Neural progenitor cell (in vitro differentiated cells): ENCODE measurements around the gene FAT1. TPM values are rescaled to one million over a fixed set of nuclear protein-coding genes. Genes with fewer than 3 reads are reported as not detected.

Experiments
- DNase-seq: peaks from one replicate; pipeline ENCODE4 v3.0.0-alpha.2; 2016; ENCODE audit warnings: low spot score
- H2AFZ ChIP-seq: fragments of 200-600 bp; sonication (generic); replicated peaks from 2 replicates; pipeline ENCODE4 v1.6.1; 2016; ENCODE audit warnings: antibody characterized with exemption
- H3F3A ChIP-seq: fragments of 200-600 bp; sonication (generic); 2 replicates; pipeline ENCODE4 v1.6.1; 2016; ENCODE audit warnings: antibody characterized with exemption, low read depth
- H3K27ac ChIP-seq: fragments of 200-600 bp; sonication (generic); 2 replicates; pipeline ENCODE4 v1.5.1; 2016; ENCODE audit warnings: mild to moderate bottlenecking
- H3K27me3 ChIP-seq: fragments of 200-600 bp; sonication (generic); 2 replicates; pipeline ENCODE4 v1.6.1; 2016; ENCODE audit warnings: mild to moderate bottlenecking, moderate library complexity
- H3K36me3 ChIP-seq: fragments of 200-600 bp; sonication (generic); 2 replicates; pipeline ENCODE4 v1.5.1; 2016
- H3K4me1 ChIP-seq: fragments of 200-600 bp; sonication (generic); 2 replicates; pipeline ENCODE4 v1.6.1; 2016; ENCODE audit warnings: mixed run types
- H3K4me2 ChIP-seq: fragments of 200-600 bp; sonication (generic); 2 replicates; pipeline ENCODE4 v1.6.1; 2016
- H3K4me3 ChIP-seq: fragments of 200-600 bp; sonication (generic); 2 replicates; pipeline ENCODE4 v1.5.1; 2016
- H3K79me2 ChIP-seq: fragments of 200-600 bp; sonication (generic); 2 replicates; pipeline ENCODE4 v1.6.1; 2016; ENCODE audit warnings: low read depth
- H3K9ac ChIP-seq: fragments of 200-600 bp; sonication (generic); 2 replicates; pipeline ENCODE4 v1.6.1; 2016
- H3K9me3 ChIP-seq: fragments of 200-600 bp; sonication (generic); 2 replicates; pipeline ENCODE4 v1.5.1; 2016; ENCODE audit warnings: low read depth
- H4K20me1 ChIP-seq: fragments of 200-600 bp; sonication (generic); 2 replicates; pipeline ENCODE4 v1.6.1; 2016; ENCODE audit warnings: low read depth
- H3K27ac Mint-ChIP-seq: 3 replicates; pipeline ENCODE4 v1.8.0; 2021; ENCODE audit warnings: mixed read lengths
- H3K27me3 Mint-ChIP-seq: 2 replicates; pipeline ENCODE4 v1.8.0; 2022; ENCODE audit warnings: low read depth, mild to moderate bottlenecking, inconsistent platforms, moderate library complexity, mixed read lengths; ENCODE audit not compliant: insufficient read depth
- H3K36me3 Mint-ChIP-seq: 3 replicates; pipeline ENCODE4 v1.8.0; 2021; ENCODE audit warnings: mixed read lengths
- H3K4me1 Mint-ChIP-seq: 3 replicates; pipeline ENCODE4 v1.8.0; 2021; ENCODE audit warnings: mixed read lengths
- H3K4me3 Mint-ChIP-seq: 3 replicates; pipeline ENCODE4 v1.8.0; 2021; ENCODE audit warnings: mild to moderate bottlenecking, moderate library complexity, mixed read lengths
- H3K9me3 Mint-ChIP-seq: 3 replicates; pipeline ENCODE4 v1.8.0; 2020; ENCODE audit warnings: mixed read lengths
- EZH2 ChIP-seq: fragments of 200-600 bp; sonication (generic); IDR thresholded peaks from 2 replicates; pipeline ENCODE4 v1.6.1; 2017; ENCODE audit warnings: antibody characterized with exemption, mild to moderate bottlenecking, moderate library complexity
- EZH2phosphoT487 ChIP-seq: fragments of 200-600 bp; sonication (generic); IDR thresholded peaks from 2 replicates; pipeline ENCODE4 v1.6.1; 2017; ENCODE audit warnings: antibody characterized with exemption
- total RNA-seq: library from RNA; depleted of rRNA; stranded (reverse); fragments of >200 nt; gene quantifications from 2 replicates; pipeline ENCODE4 v1.2.3, GENCODE V29; 2015; ENCODE audit warnings: low replicate concordance
- TF ChIP-seq, protein P1 (sequence below): fragments of 200-600 bp; sonication (generic); IDR thresholded peaks from 2 replicates; pipeline ENCODE4 v1.5.1; 2017; ENCODE audit warnings: antibody characterized with exemption, mild to moderate bottlenecking

FAT1 gene
- total RNA-seq, 1 donor from 2014 or later, result 517 TPM

- peaks cover 19% of the 10 kb centered on the region for H3K4me1 Mint-ChIP-seq
- H3K9me3 Mint-ChIP-seq, result peaks cover 7% of the 10 kb centered on the region
- no peak overlapping the region for H3K4me3 ChIP-seq
- H4K20me1 ChIP-seq, result peaks cover 75% of the 10 kb centered on the region
- no peaks in the 10 kb centered on the region for H3F3A ChIP-seq
- TF ChIP-seq, protein P1, sequence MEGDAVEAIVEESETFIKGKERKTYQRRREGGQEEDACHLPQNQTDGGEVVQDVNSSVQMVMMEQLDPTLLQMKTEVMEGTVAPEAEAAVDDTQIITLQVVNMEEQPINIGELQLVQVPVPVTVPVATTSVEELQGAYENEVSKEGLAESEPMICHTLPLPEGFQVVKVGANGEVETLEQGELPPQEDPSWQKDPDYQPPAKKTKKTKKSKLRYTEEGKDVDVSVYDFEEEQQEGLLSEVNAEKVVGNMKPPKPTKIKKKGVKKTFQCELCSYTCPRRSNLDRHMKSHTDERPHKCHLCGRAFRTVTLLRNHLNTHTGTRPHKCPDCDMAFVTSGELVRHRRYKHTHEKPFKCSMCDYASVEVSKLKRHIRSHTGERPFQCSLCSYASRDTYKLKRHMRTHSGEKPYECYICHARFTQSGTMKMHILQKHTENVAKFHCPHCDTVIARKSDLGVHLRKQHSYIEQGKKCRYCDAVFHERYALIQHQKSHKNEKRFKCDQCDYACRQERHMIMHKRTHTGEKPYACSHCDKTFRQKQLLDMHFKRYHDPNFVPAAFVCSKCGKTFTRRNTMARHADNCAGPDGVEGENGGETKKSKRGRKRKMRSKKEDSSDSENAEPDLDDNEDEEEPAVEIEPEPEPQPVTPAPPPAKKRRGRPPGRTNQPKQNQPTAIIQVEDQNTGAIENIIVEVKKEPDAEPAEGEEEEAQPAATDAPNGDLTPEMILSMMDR, result no peak
- TF ChIP-seq EZH2 (no peak), EZH2phosphoT487 (no peak)
- H2AFZ ChIP-seq, result no peak overlapping the region
- peaks cover 99% of the 10 kb centered on the region for H3K79me2 ChIP-seq
- H3K4me1 ChIP-seq, result peaks cover 33% of the 10 kb centered on the region
- no peaks in the 10 kb centered on the region for H3K36me3 ChIP-seq
- peaks cover 45% of the 10 kb centered on the region for H3K36me3 Mint-ChIP-seq
- H3K9me3 ChIP-seq, result no peaks in the 10 kb centered on the region
- peaks cover 3% of the 10 kb centered on the region for H3K27me3 Mint-ChIP-seq
- peak overlapping the region; percentile 61 for H3K4me2 ChIP-seq
- H3K27me3 ChIP-seq, result no peaks in the 10 kb centered on the region
- no peak overlapping the region for H3K4me3 Mint-ChIP-seq
- peak overlapping the region; percentile 16 for H3K27ac Mint-ChIP-seq
- DNase-seq, result no peak
- H3K9ac ChIP-seq, result no peak overlapping the region
- no peak overlapping the region for H3K27ac ChIP-seq
Observed at GRCh38 chr4:186669735-186670134, 53.9 kb downstream of the FAT1 start.

DNA sequence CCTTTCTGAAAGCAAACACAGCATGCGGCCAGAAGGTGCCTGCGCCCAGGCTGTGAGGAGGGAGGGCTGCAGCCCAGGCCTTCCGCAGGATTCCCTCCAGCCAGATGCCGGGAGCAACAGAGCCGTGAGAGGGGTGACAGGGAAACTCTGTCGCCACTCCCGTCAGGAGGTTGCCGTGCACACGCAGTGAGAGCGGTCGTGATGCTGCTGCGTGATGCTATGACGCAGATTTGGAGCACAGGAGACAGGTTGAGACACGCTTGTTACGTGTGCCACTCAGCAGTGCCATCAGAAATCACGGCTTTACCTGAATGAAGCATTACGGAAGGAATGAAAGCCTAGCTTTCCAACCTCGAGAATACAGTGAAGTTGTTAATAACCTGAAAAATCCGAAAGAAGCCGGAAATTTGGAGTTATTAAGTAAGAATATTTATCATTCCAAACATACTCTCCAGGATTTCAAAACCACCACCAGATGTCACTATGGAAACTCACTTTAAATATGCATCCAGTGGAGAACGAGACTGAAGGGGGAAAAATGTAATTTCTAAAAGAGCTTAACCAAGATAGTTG is 54.4 kb downstream of the FAT1 start:
- TF ChIP-seq, protein P1, result peak; percentile 52
- no peak for TF ChIP-seq EZH2
- Mint-ChIP-seq H3K27me3 (peaks cover 3% of the 10 kb centered on the region), H3K36me3 (peaks cover 45% of the 10 kb centered on the region), H3K4me1 (peaks cover 19% of the 10 kb centered on the region), H3K9me3 (peaks cover 7% of the 10 kb centered on the region), H3K4me3 (no peak overlapping the region), H3K27ac (no peak overlapping the region)
- H3K27me3 ChIP-seq, result no peaks in the 10 kb centered on the region
- peaks cover 32% of the 10 kb centered on the region for H3K4me1 ChIP-seq
- H4K20me1 ChIP-seq, result peaks cover 75% of the 10 kb centered on the region
- no peak overlapping the region for H2AFZ ChIP-seq
- no peaks in the 10 kb centered on the region for H3K9me3 ChIP-seq
- H3K79me2 ChIP-seq, result peaks cover 99% of the 10 kb centered on the region
- no peak overlapping the region for H3K4me3 ChIP-seq
- peak overlapping the region; percentile 61 for H3K4me2 ChIP-seq
- DNase-seq, result peak; percentile 41
- no peak overlapping the region for H3K27ac ChIP-seq
- no peaks in the 10 kb centered on the region for H3F3A ChIP-seq
- H3K36me3 ChIP-seq, result no peaks in the 10 kb centered on the region
- no peak overlapping the region for H3K9ac ChIP-seq

- H3K9me3 Mint-ChIP-seq, result peaks cover 7% of the 10 kb centered on the region
- Histone ChIP-seq H4K20me1 (peaks cover 71% of the 10 kb centered on the region), H2AFZ (no peak overlapping the region), H3K4me3 (no peak overlapping the region), H3K9me3 (no peaks in the 10 kb centered on the region), H3K9ac (no peak overlapping the region), H3F3A (no peaks in the 10 kb centered on the region), H3K79me2 (peaks cover 99% of the 10 kb centered on the region), H3K27me3 (no peaks in the 10 kb centered on the region), H3K4me2 (no peak overlapping the region), H3K36me3 (no peaks in the 10 kb centered on the region), H3K4me1 (peaks cover 25% of the 10 kb centered on the region), H3K27ac (no peak overlapping the region)
- H3K27ac Mint-ChIP-seq, result no peak overlapping the region
- H3K27me3 Mint-ChIP-seq, result peaks cover 3% of the 10 kb centered on the region
- H3K36me3 Mint-ChIP-seq, result peaks cover 60% of the 10 kb centered on the region
- H3K4me3 Mint-ChIP-seq, result no peak overlapping the region
- TF ChIP-seq EZH2, result no peak
- no peak for TF ChIP-seq EZH2phosphoT487
- TF ChIP-seq, protein P1, result no peak
- DNase-seq, result no peak
- peaks cover 15% of the 10 kb centered on the region for H3K4me1 Mint-ChIP-seq
Observed at GRCh38 chr4:186666750-186667149, 56.9 kb downstream of the FAT1 start.
